Kidney (tissue), 14 donors: ENCODE measurements around the gene SVBP. TPM values are rescaled to one million over a fixed set of nuclear protein-coding genes. Genes with fewer than 3 reads are reported as not detected.

ENCODE experiments used
- DNase-seq, 5 donors: peaks; one replicate each; pipeline ENCODE4 v3.0.0-alpha.2; 2013 to 2020
- FAIRE-seq: peaks from 2 replicates; lab custom pipeline; 2012; peaks lifted over from hg19 to GRCh38; lab: Jason Lieb, UNC
- H3K27ac ChIP-seq, 2 donors: one replicate each; pipeline ENCODE4 v1.7.0; 2013; ENCODE audit warnings: low read depth in 2 of 2, low read length in 2 of 2, inconsistent platforms in 1 of 2
- H3K27me3 ChIP-seq: one replicate; pipeline ENCODE4 v1.7.1; 2013; ENCODE audit warnings: low read length, inconsistent platforms; ENCODE audit not compliant: control insufficient read depth, insufficient read depth
- H3K36me3 ChIP-seq, 3 donors: one replicate each; pipeline versions ENCODE4 v1.7.0 to v1.7.1; 2013; ENCODE audit warnings: low read length in 3 of 3, control low read depth in 1 of 3, inconsistent platforms in 1 of 3; ENCODE audit not compliant: insufficient read depth in 3 of 3, control insufficient read depth in 2 of 3
- H3K4me1 ChIP-seq, 3 donors: one replicate each; pipeline versions ENCODE4 v1.7.0 to v1.7.1; 2013; ENCODE audit warnings: low read length in 3 of 3, inconsistent platforms in 1 of 3, low read depth in 1 of 3; ENCODE audit not compliant: control insufficient read depth in 2 of 3, insufficient read depth in 2 of 3
- H3K4me3 ChIP-seq, 3 donors: one replicate each; pipeline versions ENCODE4 v1.7.0 to v1.8.1; 2013; ENCODE audit warnings: low read length in 3 of 3, control low read depth in 1 of 3, inconsistent platforms in 1 of 3
- H3K9ac ChIP-seq, 3 donors: one replicate each; pipeline versions ENCODE4 v1.7.0 to v1.7.1; 2013; ENCODE audit warnings: low read length in 3 of 3, control low read depth in 1 of 3, inconsistent platforms in 1 of 3
- H3K9me3 ChIP-seq, 3 donors: one replicate each; pipeline versions ENCODE4 v1.7.0 to v1.7.1; 2013; ENCODE audit warnings: low read length in 3 of 3, control low read depth in 1 of 3, inconsistent platforms in 1 of 3; ENCODE audit not compliant: control insufficient read depth in 2 of 3, insufficient read depth in 1 of 3
- intact Hi-C: fragments of 100-400 bp; cut with DNase I; formaldehyde crosslinking; loops from one replicate; pipeline ENCODE4 v1.11.1; 2022
- polyA plus RNA-seq: library from polyadenylated mRNA; stranded (reverse); fragments of 350-450 nt; fragmentation: Illumina TruSeq; extraction: RNeasy Lipid Tissue Mini Kit (QIAGEN cat#74804); gene quantifications from one replicate; pipeline ENCODE4 v1.2.3, GENCODE V29; 2014; ENCODE audit warnings: low read depth, low replicate concordance; ENCODE audit not compliant: insufficient read depth
- total RNA-seq: library from RNA; stranded (reverse); fragmentation: NEBNext Ultra II Directional; extraction: Animal tissue kit (Norgen Biotek cat#: 25700); gene quantifications from one replicate; pipeline ENCODE4 v1.2.1, GENCODE V29; 2021
- TF ChIP-seq, protein P1 (sequence below): IDR thresholded peaks from 3 replicates; pipeline ENCODE4 v1.5.1; 2012; ENCODE audit warnings: mild to moderate bottlenecking, moderate library complexity, borderline replicate concordance; ENCODE audit not compliant: insufficient read depth; ENCODE audit errors: extremely low read depth
- donor health status: control.
- donor health status: control.
- donor health status: control.
- donor health status: control.
- donor health status: control.
- donor health status: DM: yes; HTN: yes; CAD: no.
- donor health status: Normal renal cell carcinoma (clear cell type).

SVBP gene
- total and polyA plus RNA-seq, 2 donors from 2014 or later = 15.5 to 36.8 TPM

DNA sequence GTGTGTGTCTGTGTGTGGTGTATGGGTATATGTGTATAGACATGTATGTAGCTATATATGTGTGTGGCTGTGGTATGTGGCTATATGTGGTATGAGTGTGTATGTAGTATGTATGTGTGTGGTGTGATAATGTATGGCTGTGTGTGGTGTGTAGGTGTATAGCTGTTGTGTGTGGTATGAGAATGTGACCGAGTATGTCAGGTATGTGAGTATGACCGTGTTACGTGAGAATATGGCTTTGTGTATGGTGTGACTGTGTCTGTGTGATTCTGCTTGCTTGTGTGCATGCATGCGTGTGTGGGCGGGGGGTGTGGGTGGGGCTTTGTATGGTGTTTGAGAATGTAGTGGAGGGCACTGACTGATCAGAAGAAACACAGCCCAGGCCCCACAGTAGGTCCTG lies 32.7 kb upstream of the SVBP start:
- H3K9ac ChIP-seq = no peak overlapping the region
- no peaks in the 10 kb centered on the region for H3K9me3 ChIP-seq
- no peak overlapping the region for H3K27ac ChIP-seq
- intact Hi-C loops = no loop called here
- H3K4me1 ChIP-seq = peaks cover 0 to 9% (median 6%) of the 10 kb centered on the region in 3 donors
- H3K4me3 ChIP-seq = no peak overlapping the region
- TF ChIP-seq, protein P1, sequence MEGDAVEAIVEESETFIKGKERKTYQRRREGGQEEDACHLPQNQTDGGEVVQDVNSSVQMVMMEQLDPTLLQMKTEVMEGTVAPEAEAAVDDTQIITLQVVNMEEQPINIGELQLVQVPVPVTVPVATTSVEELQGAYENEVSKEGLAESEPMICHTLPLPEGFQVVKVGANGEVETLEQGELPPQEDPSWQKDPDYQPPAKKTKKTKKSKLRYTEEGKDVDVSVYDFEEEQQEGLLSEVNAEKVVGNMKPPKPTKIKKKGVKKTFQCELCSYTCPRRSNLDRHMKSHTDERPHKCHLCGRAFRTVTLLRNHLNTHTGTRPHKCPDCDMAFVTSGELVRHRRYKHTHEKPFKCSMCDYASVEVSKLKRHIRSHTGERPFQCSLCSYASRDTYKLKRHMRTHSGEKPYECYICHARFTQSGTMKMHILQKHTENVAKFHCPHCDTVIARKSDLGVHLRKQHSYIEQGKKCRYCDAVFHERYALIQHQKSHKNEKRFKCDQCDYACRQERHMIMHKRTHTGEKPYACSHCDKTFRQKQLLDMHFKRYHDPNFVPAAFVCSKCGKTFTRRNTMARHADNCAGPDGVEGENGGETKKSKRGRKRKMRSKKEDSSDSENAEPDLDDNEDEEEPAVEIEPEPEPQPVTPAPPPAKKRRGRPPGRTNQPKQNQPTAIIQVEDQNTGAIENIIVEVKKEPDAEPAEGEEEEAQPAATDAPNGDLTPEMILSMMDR = no peak
- FAIRE-seq = no peak
- DNase-seq = no peak
- H3K36me3 ChIP-seq = peaks cover 7 to 9% (median 9%) of the 10 kb centered on the region in 3 donors
- no peaks in the 10 kb centered on the region for H3K27me3 ChIP-seq

DNA sequence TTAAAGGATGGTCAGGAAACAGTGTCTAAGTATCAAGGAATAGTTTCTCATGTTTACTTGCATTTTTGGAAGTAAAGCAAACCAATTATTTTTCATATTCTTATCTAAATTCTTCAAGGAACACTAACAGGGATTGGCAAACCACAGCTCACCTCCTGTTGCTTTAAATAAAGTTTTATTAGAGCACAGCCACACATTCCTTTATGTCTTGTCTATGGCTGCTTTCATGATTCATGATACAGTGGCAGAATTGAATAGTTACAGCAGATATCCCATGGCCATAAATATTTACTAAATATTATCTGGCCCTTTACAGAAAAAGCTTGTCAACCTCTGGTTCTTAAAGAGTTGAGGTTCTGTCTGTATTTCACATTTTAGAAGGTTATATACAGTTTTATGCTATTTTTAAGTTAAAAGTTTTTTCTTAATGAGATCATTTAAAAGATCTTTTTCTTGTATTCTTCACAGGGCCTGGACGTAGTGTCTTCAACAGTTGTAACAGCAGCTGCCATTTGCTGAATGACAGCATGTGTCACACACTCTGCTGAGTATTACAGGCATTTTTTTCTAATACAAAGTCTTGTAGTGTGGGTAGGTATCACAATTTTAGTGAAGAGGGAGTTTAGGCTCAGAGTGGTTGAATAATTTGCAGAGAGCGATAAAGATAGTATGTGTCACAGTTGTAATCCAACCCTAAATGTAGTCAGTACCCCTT lies 31.8 kb upstream of the SVBP start:
- no peak overlapping the region for H3K4me3 ChIP-seq
- no peak overlapping the region for H3K27ac ChIP-seq
- H3K9ac ChIP-seq = no peak overlapping the region
- no peaks in the 10 kb centered on the region for H3K27me3 ChIP-seq
- peaks cover 9% of the 10 kb centered on the region in 3 donors for H3K36me3 ChIP-seq
- no peak for DNase-seq
- peaks cover 0 to 9% (median 6%) of the 10 kb centered on the region in 3 donors for H3K4me1 ChIP-seq
- no peaks in the 10 kb centered on the region for H3K9me3 ChIP-seq
- FAIRE-seq = no peak
- intact Hi-C loops = no loop called here
- TF ChIP-seq, protein P1 = no peak

DNA sequence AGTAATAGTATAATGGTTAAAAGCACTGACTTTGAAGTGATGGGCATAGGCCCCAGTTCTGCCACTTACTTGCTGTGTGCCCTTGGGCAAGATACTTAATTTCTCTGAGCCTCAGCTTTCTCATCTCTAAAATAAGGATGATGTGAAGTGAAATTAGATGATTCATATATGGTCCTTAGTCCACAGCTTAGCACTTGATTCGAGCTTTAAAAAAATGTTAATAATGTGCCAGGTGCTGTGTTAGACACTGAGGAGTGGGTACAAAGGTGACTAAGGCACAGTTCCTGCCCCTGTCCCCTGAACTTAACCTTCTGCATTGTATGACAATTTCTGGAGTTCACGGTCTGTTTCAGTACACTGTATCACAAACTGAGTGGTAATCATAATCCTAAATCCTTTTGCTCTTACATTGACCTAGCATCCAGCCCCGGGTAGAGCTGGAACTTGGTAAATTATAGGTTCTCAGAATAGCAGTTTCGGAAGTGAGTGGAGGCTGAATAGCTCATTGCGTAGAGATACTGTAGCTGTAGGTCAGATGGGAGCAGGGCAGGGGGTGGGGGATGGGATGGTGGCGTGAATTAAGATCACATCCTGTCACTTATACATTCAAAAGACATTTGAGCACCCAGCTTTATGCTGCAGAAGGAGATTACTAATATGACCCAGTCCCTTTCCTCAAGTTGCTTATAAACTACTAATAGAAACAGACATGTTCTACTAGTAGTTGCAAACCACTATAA lies 30.7 kb upstream of the SVBP start:
- Histone ChIP-seq H3K27ac (no peak overlapping the region), H3K36me3 (peaks cover 9 to 13% (median 9%) of the 10 kb centered on the region in 3 donors), H3K4me3 (peak overlapping the region in 1 of 3 donors; percentile 90), H3K9me3 (no peaks in the 10 kb centered on the region), H3K27me3 (no peaks in the 10 kb centered on the region), H3K9ac (peak overlapping the region in 1 of 3 donors; percentile 84), H3K4me1 (peaks cover 0 to 9% (median 6%) of the 10 kb centered on the region in 3 donors)
- intact Hi-C loops = no loop called here
- DNase-seq (no peak), FAIRE-seq (no peak)
- TF ChIP-seq, protein P1 = no peak
